PFSK-1 (cell line): Measurements from ENCODE around the gene KLHL3.

Experiments used
- REST ChIP-seq, 2 experiments: IDR thresholded peaks; 2 replicates each; pipeline versions ENCODE4 v1.6.1 to v1.8.0; 2011 to 2012; ENCODE audit warnings: low read depth in 2 of 2, low read length in 2 of 2, control low read depth in 1 of 2, inconsistent platforms in 1 of 2, mild to moderate bottlenecking in 1 of 2, moderate library complexity in 1 of 2; ENCODE audit not compliant: insufficient read depth in 1 of 2
- TAF1 ChIP-seq: IDR thresholded peaks from 2 replicates; pipeline ENCODE4 v1.6.1; 2012; ENCODE audit warnings: low read length, control low read depth, borderline replicate concordance; ENCODE audit not compliant: insufficient read depth

- TF ChIP-seq TAF1 (no peak), REST (IDR thresholded peaks at IDR 0.05; ENCODE audit: insufficient read depth in 1 of 2, low read depth in 2 of 2, low read length in 2 of 2) (peak; percentile 77 to 93)
Observed at GRCh38 chr5:137594717-137595116, 141.2 kb downstream of the KLHL3 start.
